ENCODE results near the gene NRF1.

- TF ChIP-seq CTCF (IDR thresholded peaks at IDR 0.05) (no peak), POLR2A (IDR thresholded peaks at IDR 0.05) (no peak), EP300 (IDR thresholded peaks at IDR 0.05) (no peak)
Observed at GRCh38 chr7:129804111-129804889, 192.8 kb downstream of the NRF1 start.

Data from tibial nerve (tissue), 4 donors.